NOMO-1 treated with DMSO at 0.1 percent for 48 hours (cell line): ENCODE measurements around the gene CNN1.
"Not testable (repeated sequence)": the region's sequence is repeated elsewhere in the genome, so short reads cannot be mapped to it uniquely, and the experiment has no call there.

Source experiments
- DNase-seq: peaks from one replicate; lab custom pipeline; 2025; ENCODE audit not compliant: unreplicated experiment; lab: John Stamatoyannopoulos, UW

The CNN1 gene

DNA sequence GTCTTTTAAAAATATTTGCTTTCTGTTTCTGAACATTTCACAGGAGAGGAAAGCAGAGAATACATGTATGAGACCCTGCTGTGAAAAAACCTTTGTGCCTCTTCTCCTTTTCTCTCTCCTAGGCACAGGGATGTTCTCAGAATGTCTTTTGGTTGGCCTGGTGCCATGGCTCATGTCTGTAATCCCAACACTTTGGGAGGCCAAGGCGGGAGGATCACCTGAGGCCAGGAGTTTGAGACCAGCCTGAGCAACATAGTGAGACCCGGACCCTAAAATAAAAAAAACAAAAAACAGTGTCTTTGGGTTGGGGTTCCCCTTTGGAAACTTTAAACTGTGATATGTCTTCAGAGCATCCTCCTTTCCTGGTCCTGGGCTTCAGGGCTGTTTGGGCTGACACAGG is 60.1 kb downstream of the CNN1 start:
- DNase-seq: no peak

DNA sequence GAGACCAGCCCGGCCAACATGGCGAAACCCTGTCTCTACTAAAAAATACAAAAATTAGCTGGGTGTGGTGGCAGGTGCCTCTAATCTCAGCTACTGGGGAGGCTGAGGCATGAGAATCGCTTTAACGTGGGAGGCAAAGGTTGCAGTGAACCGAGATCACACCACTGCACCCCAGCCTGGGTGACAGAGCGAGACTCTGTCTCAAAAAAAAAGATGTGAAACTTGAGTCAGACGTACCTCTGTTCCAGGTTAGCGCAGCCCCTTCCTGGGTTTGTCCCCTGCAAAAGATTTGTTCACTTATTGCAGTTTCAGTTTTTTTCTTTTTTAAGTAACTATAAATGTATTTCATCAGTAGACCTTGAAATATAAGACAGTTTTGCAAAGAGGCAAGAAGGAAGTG is 61.1 kb downstream of the CNN1 start:
- not testable (repeated sequence) for DNase-seq
